ENCODE data around the gene DAPK2. TPM values are rescaled to one million over a fixed set of nuclear protein-coding genes. Genes with fewer than 3 reads are reported as not detected.

DAPK2 gene
- total and polyA plus RNA-seq, 8 donors: 18.3 to 59.3 (median 24.2) TPM

- no peaks in the 10 kb centered on the region for H3K36me3 ChIP-seq
- TF ChIP-seq CTCF (IDR thresholded peaks at IDR 0.05): no peak
- H3K4me3 ChIP-seq: no peak overlapping the region
- ATAC-seq (peak; percentile 6), DNase-seq (peak in 1 of 4 donors; percentile 57)
- H3K27me3 ChIP-seq: no peaks in the 10 kb centered on the region
- peaks cover 7 to 40% of the 10 kb centered on the region in 2 donors for H3K4me1 ChIP-seq
- intact Hi-C loops (cut with DNase I): no loop called here
- H3K9me3 ChIP-seq: no peaks in the 10 kb centered on the region
- H3K27ac ChIP-seq: peak overlapping the region in 1 of 2 donors; percentile 16
These were observed 34.5 kb downstream of the DAPK2 start for GRCh38 chr15:64011736-64012135.

DNA sequence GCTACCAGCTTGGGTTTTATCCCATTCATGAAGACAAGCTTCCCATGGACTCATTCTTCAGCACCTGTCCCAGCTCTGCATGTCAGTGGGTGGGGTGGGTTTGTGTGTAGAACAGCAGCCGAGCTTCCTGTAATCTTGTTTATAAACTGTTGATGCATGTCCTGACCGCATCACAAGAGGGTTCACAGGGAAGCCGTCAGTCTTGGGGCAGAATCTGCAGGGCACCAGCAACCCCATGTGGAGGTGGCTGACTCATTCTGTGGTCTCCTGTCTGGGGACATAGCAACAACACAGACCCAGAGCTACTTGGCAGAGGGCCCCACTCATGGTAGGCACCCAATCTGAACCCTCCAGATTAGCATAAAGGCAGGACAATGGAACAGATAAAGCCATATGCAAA lies 35.6 kb downstream of the DAPK2 start:
- Histone ChIP-seq H3K36me3 (no peaks in the 10 kb centered on the region), H3K4me1 (peaks cover 7 to 40% of the 10 kb centered on the region in 2 donors), H3K9me3 (no peaks in the 10 kb centered on the region), H3K27me3 (no peaks in the 10 kb centered on the region), H3K27ac (peak overlapping the region in 1 of 2 donors; percentile 9), H3K4me3 (no peak overlapping the region)
- ATAC-seq: peak; percentile 56
- no peak for TF ChIP-seq CTCF (IDR thresholded peaks at IDR 0.05)
- peak in 1 of 4 donors; percentile 68 for DNase-seq
- intact Hi-C loops (cut with DNase I): no loop called here

DNA sequence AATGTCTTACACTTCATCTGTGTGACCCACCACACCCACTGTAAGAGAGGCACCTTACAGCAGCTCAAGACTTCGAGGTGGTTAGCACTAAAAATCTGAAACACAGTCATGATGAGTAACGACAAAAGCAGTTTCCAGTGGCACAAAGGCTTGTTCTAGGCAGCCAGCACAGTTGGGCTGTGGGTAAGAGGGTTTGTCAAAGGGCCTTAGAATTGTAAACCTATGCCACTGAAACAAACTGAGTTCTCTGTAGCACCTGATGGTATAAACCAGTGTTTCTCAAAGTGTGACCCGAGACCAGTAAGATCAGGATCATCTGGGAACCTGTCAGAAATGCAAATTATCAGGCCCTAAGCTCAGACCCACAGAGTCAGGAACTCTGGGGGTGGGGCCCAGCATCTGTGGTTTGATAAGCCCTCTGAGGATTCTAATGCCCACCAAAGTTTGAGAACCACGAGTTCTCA lies 36.5 kb downstream of the DAPK2 start:
- Histone ChIP-seq H3K27ac (peak overlapping the region in 1 of 2 donors; percentile 2), H3K4me3 (no peak overlapping the region), H3K9me3 (no peaks in the 10 kb centered on the region), H3K36me3 (no peaks in the 10 kb centered on the region), H3K4me1 (peaks cover 5 to 42% of the 10 kb centered on the region in 2 donors), H3K27me3 (no peaks in the 10 kb centered on the region)
- intact Hi-C loops (cut with DNase I): no loop called here
- TF ChIP-seq CTCF (IDR thresholded peaks at IDR 0.05): no peak
- ATAC-seq (peak; percentile 13), DNase-seq (no peak)

DNA sequence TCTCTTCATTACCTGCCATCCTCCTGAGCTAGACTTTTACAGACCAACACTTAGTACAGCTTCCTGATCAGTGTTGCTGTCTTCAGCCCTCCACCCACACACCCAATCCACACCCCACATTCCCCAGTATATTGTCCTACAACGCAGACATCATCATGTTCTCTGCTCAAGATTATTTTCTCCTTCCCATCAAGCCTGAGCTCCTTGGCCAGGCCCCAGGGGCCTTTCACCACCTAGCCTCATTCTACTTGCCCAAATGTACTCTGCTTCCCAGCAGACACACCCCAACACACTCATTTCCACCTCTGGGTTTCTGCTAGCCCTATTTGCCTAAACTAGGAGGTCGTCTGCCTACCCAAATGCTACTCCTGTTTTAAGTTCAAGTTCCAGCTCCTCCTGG lies 37.0 kb downstream of the DAPK2 start:
- Histone ChIP-seq H3K4me3 (no peak overlapping the region), H3K27ac (peak overlapping the region in 1 of 2 donors; percentile 2), H3K36me3 (no peaks in the 10 kb centered on the region), H3K27me3 (no peaks in the 10 kb centered on the region), H3K4me1 (peaks cover 8 to 48% of the 10 kb centered on the region in 2 donors), H3K9me3 (no peaks in the 10 kb centered on the region)
- DNase-seq (no peak), ATAC-seq (no peak)
- no peak for TF ChIP-seq CTCF (IDR thresholded peaks at IDR 0.05)
- intact Hi-C loops (cut with DNase I): no loop called here

GRCh38 chr15:64008177-64008576 lies 38.1 kb downstream of the DAPK2 start:
- H3K36me3 ChIP-seq: no peaks in the 10 kb centered on the region
- intact Hi-C loops (cut with DNase I): no loop called here
- ATAC-seq: no peak
- H3K4me3 ChIP-seq: no peak overlapping the region
- TF ChIP-seq CTCF (IDR thresholded peaks at IDR 0.05): no peak
- H3K4me1 ChIP-seq: peaks cover 5 to 53% of the 10 kb centered on the region in 2 donors
- H3K27me3 ChIP-seq: no peaks in the 10 kb centered on the region
- H3K9me3 ChIP-seq: no peaks in the 10 kb centered on the region
- no peak for DNase-seq
- no peak overlapping the region for H3K27ac ChIP-seq
